Upper lobe of right lung (tissue), 1 donor: ENCODE measurements around the gene CCSER2. TPM values are rescaled to one million over a fixed set of nuclear protein-coding genes. Genes with fewer than 3 reads are reported as not detected.
"Not testable (repeated sequence)": the region's sequence is repeated elsewhere in the genome, so short reads cannot be mapped to it uniquely, and the experiment has no call there.

Experiments used
- ATAC-seq: fragments of 200-7000 bp; cut with Tn5 transposase; one replicate; pipeline ENCODE4 v1.9.1; 2020; ENCODE audit warnings: mild to moderate bottlenecking, moderate library complexity
- DNase-seq: peaks from one replicate; pipeline ENCODE4 v3.0.0-alpha.2; 2020
- H3K27ac ChIP-seq: fragments of 200-600 bp; one replicate; pipeline ENCODE4 v1.8.0; 2022
- H3K27me3 ChIP-seq: fragments of 200-600 bp; one replicate; pipeline ENCODE4 v1.8.0; 2022; ENCODE audit warnings: mild to moderate bottlenecking
- H3K36me3 ChIP-seq: fragments of 200-600 bp; one replicate; pipeline ENCODE4 v1.8.0; 2022
- H3K4me1 ChIP-seq: fragments of 200-600 bp; one replicate; pipeline ENCODE4 v1.8.0; 2022
- H3K4me3 ChIP-seq: fragments of 200-600 bp; one replicate; pipeline ENCODE4 v1.8.0; 2022; ENCODE audit warnings: mild to moderate bottlenecking
- H3K9me3 ChIP-seq: fragments of 200-600 bp; one replicate; pipeline ENCODE4 v1.8.0; 2022
- CTCF ChIP-seq: fragments of 200-600 bp; IDR thresholded peaks from one replicate; pipeline ENCODE4 v1.8.0; 2022; ENCODE audit warnings: antibody characterized with exemption
- intact Hi-C: fragments of 100-400 bp; cut with DNase I; formaldehyde crosslinking; loops from one replicate; pipeline ENCODE4 v1.11.0; 2022
- total RNA-seq: library from RNA; stranded (reverse); fragmentation: NEBNext Ultra II Directional; extraction: Animal tissue kit (Norgen Biotek cat#: 25700); gene quantifications from one replicate; pipeline ENCODE4 v1.2.1, GENCODE V29; 2021
- donor health status: DM: no; HTN: yes; CAD: no; lungs with severe emphysema.

CCSER2 gene
- total RNA-seq, 1 donor from 2014 or later = 74.4 TPM

GRCh38 chr10:84342584-84342983 lies 14.2 kb downstream of the CCSER2 start:
- H3K4me3 ChIP-seq = no peak overlapping the region
- H3K9me3 ChIP-seq = no peaks in the 10 kb centered on the region
- intact Hi-C loops = no loop called here
- H3K27me3 ChIP-seq = no peaks in the 10 kb centered on the region
- H3K4me1 ChIP-seq = peaks cover 35% of the 10 kb centered on the region
- no peak for TF ChIP-seq CTCF
- DNase-seq (no peak), ATAC-seq (no peak)
- H3K36me3 ChIP-seq = no peaks in the 10 kb centered on the region
- no peak overlapping the region for H3K27ac ChIP-seq

- Histone ChIP-seq H3K4me1 (peaks cover 23% of the 10 kb centered on the region), H3K27me3 (no peaks in the 10 kb centered on the region), H3K27ac (no peak overlapping the region), H3K36me3 (no peaks in the 10 kb centered on the region), H3K4me3 (no peak overlapping the region), H3K9me3 (no peaks in the 10 kb centered on the region)
- intact Hi-C loops = no loop called here
- TF ChIP-seq CTCF = no peak
- ATAC-seq = no peak
- DNase-seq = no peak
These were observed 15.4 kb downstream of the CCSER2 start for GRCh38 chr10:84343831-84344230.

GRCh38 chr10:84344526-84344925 lies 16.1 kb downstream of the CCSER2 start:
- TF ChIP-seq CTCF = no peak
- H3K27me3 ChIP-seq = no peaks in the 10 kb centered on the region
- H3K27ac ChIP-seq = no peak overlapping the region
- DNase-seq (no peak), ATAC-seq (no peak)
- H3K4me1 ChIP-seq = peaks cover 23% of the 10 kb centered on the region
- no peaks in the 10 kb centered on the region for H3K9me3 ChIP-seq
- H3K36me3 ChIP-seq = no peaks in the 10 kb centered on the region
- H3K4me3 ChIP-seq = no peak overlapping the region
- intact Hi-C loops = no loop called here

- not testable (repeated sequence) for H3K9me3 ChIP-seq
These were observed 19.2 kb downstream of the CCSER2 start for GRCh38 chr10:84347575-84348002.

GRCh38 chr10:84348447-84348846 lies 20.1 kb downstream of the CCSER2 start:
- ATAC-seq (no peak), DNase-seq (no peak)
- H3K4me3 ChIP-seq = no peak overlapping the region
- TF ChIP-seq CTCF = no peak
- H3K27ac ChIP-seq = no peak overlapping the region
- intact Hi-C loops = no loop called here
- no peaks in the 10 kb centered on the region for H3K9me3 ChIP-seq
- no peaks in the 10 kb centered on the region for H3K36me3 ChIP-seq
- no peaks in the 10 kb centered on the region for H3K27me3 ChIP-seq
- H3K4me1 ChIP-seq = peaks cover 28% of the 10 kb centered on the region

More at GRCh38 chr10:84347575-84348002, 19.2 kb downstream of the CCSER2 start:
- peaks cover 25% of the 10 kb centered on the region for H3K4me1 ChIP-seq
- H3K4me3 ChIP-seq, DNase-seq, H3K36me3 ChIP-seq, ATAC-seq, H3K27me3 ChIP-seq, H3K27ac ChIP-seq, intact Hi-C loops: not testable (repeated sequence)

- Histone ChIP-seq H3K4me3 (no peak overlapping the region), H3K4me1 (peaks cover 28% of the 10 kb centered on the region), H3K27me3 (no peaks in the 10 kb centered on the region), H3K27ac (no peak overlapping the region), H3K9me3 (no peaks in the 10 kb centered on the region), H3K36me3 (no peaks in the 10 kb centered on the region)
- no peak for DNase-seq
- intact Hi-C loops = no loop called here
- TF ChIP-seq CTCF = no peak
- no peak for ATAC-seq
These were observed 20.5 kb downstream of the CCSER2 start for GRCh38 chr10:84348860-84349259.
